HuH-7.5 (cell line): ENCODE results near the gene BCAR1.
"Not testable (repeated sequence)": the region's sequence is repeated elsewhere in the genome, so short reads cannot be mapped to it uniquely, and the experiment has no call there.

ENCODE experiments used
- DNase-seq: peaks from one replicate; pipeline ENCODE4 v3.0.0; 2011; ENCODE audit warnings: low spot score

The BCAR1 gene

GRCh38 chr16:75225092-75225491, 26.3 kb downstream of the BCAR1 start:
- DNase-seq: no peak

- DNase-seq: peak; percentile 38
Observed at GRCh38 chr16:75224306-75225082, 26.9 kb downstream of the BCAR1 start.

GRCh38 chr16:75223129-75223528, 28.3 kb downstream of the BCAR1 start:
- not testable (repeated sequence) for DNase-seq

GRCh38 chr16:75222271-75222783, 29.1 kb downstream of the BCAR1 start:
- DNase-seq: peak; percentile 9

- DNase-seq: no peak
Observed at GRCh38 chr16:75219838-75220237, 31.6 kb downstream of the BCAR1 start.

- DNase-seq: no peak
Observed at GRCh38 chr16:75219088-75219487, 32.3 kb downstream of the BCAR1 start.

GRCh38 chr16:75218256-75219076, 33.0 kb downstream of the BCAR1 start, which contains the start of gene CTRB1:
CTRB1 (plus strand) TSS chr16:75218988; CDS start chr16:75219008, 20 bp downstream.
- no peak for DNase-seq

- no peak for DNase-seq
Observed at GRCh38 chr16:75217389-75217851, 34.0 kb downstream of the BCAR1 start.

- DNase-seq: no peak
Observed at GRCh38 chr16:75216576-75216975, 34.8 kb downstream of the BCAR1 start.

- no peak for DNase-seq
Observed at GRCh38 chr16:75216127-75216526, 35.3 kb downstream of the BCAR1 start.

- DNase-seq: not testable (repeated sequence)
Observed at GRCh38 chr16:75211286-75211685, 40.1 kb downstream of the BCAR1 start.

GRCh38 chr16:75209944-75210343, 41.5 kb downstream of the BCAR1 start:
- DNase-seq: no peak

GRCh38 chr16:75209514-75209913, 41.9 kb downstream of the BCAR1 start:
- DNase-seq: not testable (repeated sequence)

- no peak for DNase-seq
Observed at GRCh38 chr16:75208861-75209505, 42.4 kb downstream of the BCAR1 start.

GRCh38 chr16:75208242-75208825, 43.1 kb downstream of the BCAR1 start:
- DNase-seq: no peak

- DNase-seq: no peak
Observed at GRCh38 chr16:75207831-75208230, 43.6 kb downstream of the BCAR1 start.

GRCh38 chr16:75206749-75207451, 44.5 kb downstream of the BCAR1 start, which contains the start of gene CTRB2:
CTRB2 (minus strand) TSS chr16:75207161; CDS start chr16:75207141, 20 bp downstream.
- no peak for DNase-seq

- DNase-seq: not testable (repeated sequence)
Observed at GRCh38 chr16:75205961-75206748, 45.3 kb downstream of the BCAR1 start.

GRCh38 chr16:75205438-75205837, 46.0 kb downstream of the BCAR1 start:
- not testable (repeated sequence) for DNase-seq

GRCh38 chr16:75204905-75205304, 46.5 kb downstream of the BCAR1 start:
- not testable (repeated sequence) for DNase-seq
